ENCODE data around the gene FKBP3. TPM values are rescaled to one million over a fixed set of nuclear protein-coding genes. Genes with fewer than 3 reads are reported as not detected.

Gene FKBP3
- polyA plus RNA-seq, 4 donors, result 86.4 to 153 (median 130) TPM

DNA sequence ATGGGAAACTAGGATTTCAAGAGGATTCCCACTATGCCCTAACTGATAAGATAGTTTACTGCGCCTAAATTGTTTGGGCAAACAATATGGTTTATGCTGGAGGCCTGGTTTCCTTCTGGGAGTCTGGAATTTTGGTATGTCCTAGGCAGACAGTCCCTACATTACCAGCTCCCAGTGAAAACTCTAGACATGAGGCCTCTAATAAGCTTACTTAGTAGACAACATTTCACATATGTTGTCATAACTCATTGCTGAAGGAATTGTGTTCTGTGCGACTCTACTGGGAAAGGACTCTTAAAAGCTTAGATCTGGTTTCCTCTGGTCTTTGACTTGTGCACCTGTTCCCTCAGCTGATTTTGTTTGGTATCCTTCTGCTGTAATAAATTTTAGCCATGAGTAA, 68.3 kb downstream of the FKBP3 start:
- DNase-seq (ENCODE audit: low read depth in 4 of 4, low spot score in 3 of 4), result no peak

Other genes starting within 250 kb of the FKBP3 start
- 10 to 100 TPM; 13.1 to 20.5 (median 14.9) TPM for gene KLHL28, start 172.5 kb downstream of the FKBP3 start, polyA plus RNA-seq (ENCODE audit: insufficient read length in 4 of 4)
- gene TOGARAM1, start 172.3 kb downstream of the FKBP3 start, polyA plus RNA-seq (ENCODE audit: insufficient read length in 4 of 4), result 10 to 100 TPM; 28.0 to 40.9 (median 34.4) TPM
- gene PRPF39, start 50.4 kb downstream of the FKBP3 start, polyA plus RNA-seq (ENCODE audit: insufficient read length in 4 of 4), result 10 to 100 TPM; 56.0 to 88.6 (median 75.1) TPM
- 10 to 100 TPM; 10.8 to 14.7 (median 12.8) TPM for gene FANCM, start 1.4 kb upstream of the FKBP3 start, polyA plus RNA-seq (ENCODE audit: insufficient read length in 4 of 4)
- 10 to 100 TPM; 35.5 to 47.0 (median 39.1) TPM for gene MIS18BP1, start 118.7 kb upstream of the FKBP3 start, polyA plus RNA-seq (ENCODE audit: insufficient read length in 4 of 4)